Measurements from ENCODE around the gene FNBP1.

DNA sequence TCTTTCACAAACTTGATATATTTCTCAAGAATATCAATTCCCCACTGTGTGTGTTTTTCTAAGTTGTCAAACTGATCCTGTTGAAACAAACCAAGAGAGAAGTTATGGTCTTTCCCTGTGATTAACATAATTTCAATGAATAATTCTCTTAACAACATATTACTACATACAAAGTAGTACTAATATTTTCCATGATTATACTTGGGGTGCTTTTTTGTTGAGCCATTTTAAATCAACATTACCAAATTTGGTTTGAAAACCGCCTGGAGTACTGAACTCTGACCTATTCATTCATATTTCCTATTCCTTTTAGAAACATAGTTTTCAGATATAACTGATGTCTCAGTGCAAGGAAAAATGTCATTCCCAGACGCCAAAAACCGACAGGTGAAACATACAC is 48.1 kb downstream of the FNBP1 start:
- TF ChIP-seq, protein P1, sequence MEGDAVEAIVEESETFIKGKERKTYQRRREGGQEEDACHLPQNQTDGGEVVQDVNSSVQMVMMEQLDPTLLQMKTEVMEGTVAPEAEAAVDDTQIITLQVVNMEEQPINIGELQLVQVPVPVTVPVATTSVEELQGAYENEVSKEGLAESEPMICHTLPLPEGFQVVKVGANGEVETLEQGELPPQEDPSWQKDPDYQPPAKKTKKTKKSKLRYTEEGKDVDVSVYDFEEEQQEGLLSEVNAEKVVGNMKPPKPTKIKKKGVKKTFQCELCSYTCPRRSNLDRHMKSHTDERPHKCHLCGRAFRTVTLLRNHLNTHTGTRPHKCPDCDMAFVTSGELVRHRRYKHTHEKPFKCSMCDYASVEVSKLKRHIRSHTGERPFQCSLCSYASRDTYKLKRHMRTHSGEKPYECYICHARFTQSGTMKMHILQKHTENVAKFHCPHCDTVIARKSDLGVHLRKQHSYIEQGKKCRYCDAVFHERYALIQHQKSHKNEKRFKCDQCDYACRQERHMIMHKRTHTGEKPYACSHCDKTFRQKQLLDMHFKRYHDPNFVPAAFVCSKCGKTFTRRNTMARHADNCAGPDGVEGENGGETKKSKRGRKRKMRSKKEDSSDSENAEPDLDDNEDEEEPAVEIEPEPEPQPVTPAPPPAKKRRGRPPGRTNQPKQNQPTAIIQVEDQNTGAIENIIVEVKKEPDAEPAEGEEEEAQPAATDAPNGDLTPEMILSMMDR (IDR thresholded peaks at IDR 0.05; ENCODE audit: poor library complexity): no peak
- no peak for TF ChIP-seq EZH2 (IDR thresholded peaks at IDR 0.05; ENCODE audit: borderline replicate concordance)
- TF ChIP-seq EZH2phosphoT487 (IDR thresholded peaks at IDR 0.05; ENCODE audit: low read depth, severe bottlenecking, unreplicated experiment): no peak

Data from hepatocyte (in vitro differentiated cells).